ENCODE results near the gene SH3BP5L. TPM values are rescaled to one million over a fixed set of nuclear protein-coding genes. Genes with fewer than 3 reads are reported as not detected.

Gene SH3BP5L
- total and polyA plus RNA-seq, 2 experiments from 2014 or later = 2.8 to 26.1 TPM

DNA sequence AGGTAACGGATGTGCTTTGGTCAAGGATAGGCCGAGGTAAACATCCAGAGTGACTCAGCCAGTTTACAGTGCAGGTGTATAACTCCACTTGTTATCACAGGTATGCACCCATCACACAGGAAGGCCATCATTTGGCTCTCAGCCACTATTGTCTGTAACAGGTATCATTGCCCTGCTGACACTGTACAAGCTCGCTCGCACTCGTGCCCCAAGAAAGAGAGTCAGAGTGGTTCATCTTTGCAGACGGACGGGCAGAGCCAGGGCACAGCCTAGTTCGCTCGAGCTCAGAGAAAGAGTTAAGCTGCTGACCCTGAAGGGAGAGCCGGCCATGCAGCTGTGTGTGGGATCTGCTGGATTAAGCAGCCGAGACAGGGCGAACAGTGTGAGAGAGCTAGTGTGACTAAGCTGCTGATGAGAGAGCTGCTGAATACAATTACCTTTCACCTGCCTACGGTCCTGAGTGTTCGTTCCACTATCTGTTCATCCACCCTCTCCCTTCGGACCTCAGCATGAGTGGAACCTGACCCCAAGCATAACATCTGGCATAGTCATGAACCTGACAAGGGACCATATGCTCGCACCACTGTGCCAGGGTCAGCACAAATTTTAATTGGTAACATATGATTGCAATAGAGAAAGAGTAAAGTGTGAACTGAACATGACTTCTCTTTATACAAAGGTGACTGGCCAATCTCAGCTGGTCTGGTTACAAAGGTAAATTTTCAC lies 43.1 kb downstream of the SH3BP5L start (continued):
- TF ChIP-seq, protein P1, sequence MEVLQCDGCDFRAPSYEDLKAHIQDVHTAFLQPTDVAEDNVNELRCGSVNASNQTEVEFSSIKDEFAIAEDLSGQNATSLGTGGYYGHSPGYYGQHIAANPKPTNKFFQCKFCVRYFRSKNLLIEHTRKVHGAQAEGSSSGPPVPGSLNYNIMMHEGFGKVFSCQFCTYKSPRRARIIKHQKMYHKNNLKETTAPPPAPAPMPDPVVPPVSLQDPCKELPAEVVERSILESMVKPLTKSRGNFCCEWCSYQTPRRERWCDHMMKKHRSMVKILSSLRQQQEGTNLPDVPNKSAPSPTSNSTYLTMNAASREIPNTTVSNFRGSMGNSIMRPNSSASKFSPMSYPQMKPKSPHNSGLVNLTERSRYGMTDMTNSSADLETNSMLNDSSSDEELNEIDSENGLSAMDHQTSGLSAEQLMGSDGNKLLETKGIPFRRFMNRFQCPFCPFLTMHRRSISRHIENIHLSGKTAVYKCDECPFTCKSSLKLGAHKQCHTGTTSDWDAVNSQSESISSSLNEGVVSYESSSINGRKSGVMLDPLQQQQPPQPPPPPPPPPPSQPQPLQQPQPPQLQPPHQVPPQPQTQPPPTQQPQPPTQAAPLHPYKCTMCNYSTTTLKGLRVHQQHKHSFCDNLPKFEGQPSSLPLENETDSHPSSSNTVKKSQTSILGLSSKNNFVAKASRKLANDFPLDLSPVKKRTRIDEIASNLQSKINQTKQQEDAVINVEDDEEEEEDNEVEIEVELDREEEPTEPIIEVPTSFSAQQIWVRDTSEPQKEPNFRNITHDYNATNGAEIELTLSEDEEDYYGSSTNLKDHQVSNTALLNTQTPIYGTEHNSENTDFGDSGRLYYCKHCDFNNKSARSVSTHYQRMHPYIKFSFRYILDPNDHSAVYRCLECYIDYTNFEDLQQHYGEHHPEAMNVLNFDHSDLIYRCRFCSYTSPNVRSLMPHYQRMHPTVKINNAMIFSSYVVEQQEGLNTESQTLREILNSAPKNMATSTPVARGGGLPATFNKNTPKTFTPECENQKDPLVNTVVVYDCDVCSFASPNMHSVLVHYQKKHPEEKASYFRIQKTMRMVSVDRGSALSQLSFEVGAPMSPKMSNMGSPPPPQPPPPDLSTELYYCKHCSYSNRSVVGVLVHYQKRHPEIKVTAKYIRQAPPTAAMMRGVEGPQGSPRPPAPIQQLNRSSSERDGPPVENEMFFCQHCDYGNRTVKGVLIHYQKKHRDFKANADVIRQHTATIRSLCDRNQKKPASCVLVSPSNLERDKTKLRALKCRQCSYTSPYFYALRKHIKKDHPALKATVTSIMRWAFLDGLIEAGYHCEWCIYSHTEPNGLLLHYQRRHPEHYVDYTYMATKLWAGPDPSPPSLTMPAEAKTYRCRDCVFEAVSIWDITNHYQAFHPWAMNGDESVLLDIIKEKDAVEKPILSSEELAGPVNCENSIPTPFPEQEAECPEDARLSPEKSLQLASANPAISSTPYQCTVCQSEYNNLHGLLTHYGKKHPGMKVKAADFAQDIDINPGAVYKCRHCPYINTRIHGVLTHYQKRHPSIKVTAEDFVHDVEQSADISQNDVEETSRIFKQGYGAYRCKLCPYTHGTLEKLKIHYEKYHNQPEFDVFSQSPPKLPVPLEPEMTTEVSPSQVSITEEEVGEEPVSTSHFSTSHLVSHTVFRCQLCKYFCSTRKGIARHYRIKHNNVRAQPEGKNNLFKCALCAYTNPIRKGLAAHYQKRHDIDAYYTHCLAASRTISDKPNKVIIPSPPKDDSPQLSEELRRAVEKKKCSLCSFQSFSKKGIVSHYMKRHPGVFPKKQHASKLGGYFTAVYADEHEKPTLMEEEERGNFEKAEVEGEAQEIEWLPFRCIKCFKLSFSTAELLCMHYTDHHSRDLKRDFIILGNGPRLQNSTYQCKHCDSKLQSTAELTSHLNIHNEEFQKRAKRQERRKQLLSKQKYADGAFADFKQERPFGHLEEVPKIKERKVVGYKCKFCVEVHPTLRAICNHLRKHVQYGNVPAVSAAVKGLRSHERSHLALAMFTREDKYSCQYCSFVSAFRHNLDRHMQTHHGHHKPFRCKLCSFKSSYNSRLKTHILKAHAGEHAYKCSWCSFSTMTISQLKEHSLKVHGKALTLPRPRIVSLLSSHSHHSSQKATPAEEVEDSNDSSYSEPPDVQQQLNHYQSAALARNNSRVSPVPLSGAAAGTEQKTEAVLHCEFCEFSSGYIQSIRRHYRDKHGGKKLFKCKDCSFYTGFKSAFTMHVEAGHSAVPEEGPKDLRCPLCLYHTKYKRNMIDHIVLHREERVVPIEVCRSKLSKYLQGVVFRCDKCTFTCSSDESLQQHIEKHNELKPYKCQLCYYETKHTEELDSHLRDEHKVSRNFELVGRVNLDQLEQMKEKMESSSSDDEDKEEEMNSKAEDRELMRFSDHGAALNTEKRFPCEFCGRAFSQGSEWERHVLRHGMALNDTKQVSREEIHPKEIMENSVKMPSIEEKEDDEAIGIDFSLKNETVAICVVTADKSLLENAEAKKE (CRISPR knock-in tag; IDR thresholded peaks at IDR 0.05) = no peak
- TF ChIP-seq EZH2phosphoT487 (IDR thresholded peaks at IDR 0.05; ENCODE audit: unreplicated experiment) (no peak), STAT1 (IDR thresholded peaks at IDR 0.05; ENCODE audit: unreplicated experiment) (no peak)

DNA sequence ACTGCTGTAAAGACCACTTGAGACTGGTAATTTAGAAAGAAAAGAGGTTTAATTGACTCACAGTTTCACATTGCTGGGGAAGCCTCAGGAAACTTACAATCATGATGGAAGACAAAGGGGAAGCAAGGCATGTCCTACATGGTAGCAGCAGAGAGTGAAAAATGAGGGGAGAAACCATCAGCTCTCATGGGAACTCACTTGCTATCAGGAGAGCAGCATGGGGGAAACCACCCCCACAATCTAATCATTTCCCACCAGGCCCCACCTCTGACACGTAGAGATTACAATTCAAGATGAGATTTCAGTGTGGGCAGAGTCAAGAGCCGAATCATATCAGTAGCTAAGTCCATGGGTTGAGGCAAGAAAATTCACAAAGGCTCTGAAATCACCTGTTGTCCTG lies 46.4 kb downstream of the SH3BP5L start:
- Mint-ChIP-seq H3K9me3 (peaks cover 99% of the 10 kb centered on the region), H3K36me3 (ENCODE audit: low read depth) (peaks cover 34% of the 10 kb centered on the region), H3K4me1 (no peaks in the 10 kb centered on the region), H3K27me3 (ENCODE audit: insufficient read depth, low read depth, poor library complexity) (peaks cover 2% of the 10 kb centered on the region), H3K4me3 (no peak overlapping the region), H3K27ac (no peak overlapping the region)
- Histone ChIP-seq H2AFZ (no peak overlapping the region), H3K79me2 (replicated peaks; ENCODE audit: insufficient read depth) (no peaks in the 10 kb centered on the region), H3K4me1 (ENCODE audit: insufficient read depth) (no peaks in the 10 kb centered on the region), H3K36me3 (ENCODE audit: insufficient read depth) (peaks cover 5% of the 10 kb centered on the region; the same call in 1 of the 2 replicates), H3K27me3 (ENCODE audit: insufficient read depth) (no peaks in the 10 kb centered on the region), H3K9me2 (ENCODE audit: insufficient read depth) (no peaks in the 10 kb centered on the region), H3K4me3 (no peak overlapping the region), H3K27ac (ENCODE audit: low read depth) (no peak overlapping the region), H3F3A (replicated peaks; ENCODE audit: low read depth) (no peaks in the 10 kb centered on the region), H4K20me1 (replicated peaks; ENCODE audit: insufficient read depth) (no peaks in the 10 kb centered on the region), H3K4me2 (no peak overlapping the region)
- DNase-seq (ENCODE audit: low spot score) (no peak), ATAC-seq (no peak)
- TF ChIP-seq ZNF331 (CRISPR knock-in tag; IDR thresholded peaks at IDR 0.05; ENCODE audit: low read depth) = no peak
- TF ChIP-seq, protein P1 (CRISPR knock-in tag; IDR thresholded peaks at IDR 0.05) = no peak
- TF ChIP-seq NANOG (IDR thresholded peaks at IDR 0.05; ENCODE audit: borderline replicate concordance) = no peak
- TF ChIP-seq, protein P2, sequence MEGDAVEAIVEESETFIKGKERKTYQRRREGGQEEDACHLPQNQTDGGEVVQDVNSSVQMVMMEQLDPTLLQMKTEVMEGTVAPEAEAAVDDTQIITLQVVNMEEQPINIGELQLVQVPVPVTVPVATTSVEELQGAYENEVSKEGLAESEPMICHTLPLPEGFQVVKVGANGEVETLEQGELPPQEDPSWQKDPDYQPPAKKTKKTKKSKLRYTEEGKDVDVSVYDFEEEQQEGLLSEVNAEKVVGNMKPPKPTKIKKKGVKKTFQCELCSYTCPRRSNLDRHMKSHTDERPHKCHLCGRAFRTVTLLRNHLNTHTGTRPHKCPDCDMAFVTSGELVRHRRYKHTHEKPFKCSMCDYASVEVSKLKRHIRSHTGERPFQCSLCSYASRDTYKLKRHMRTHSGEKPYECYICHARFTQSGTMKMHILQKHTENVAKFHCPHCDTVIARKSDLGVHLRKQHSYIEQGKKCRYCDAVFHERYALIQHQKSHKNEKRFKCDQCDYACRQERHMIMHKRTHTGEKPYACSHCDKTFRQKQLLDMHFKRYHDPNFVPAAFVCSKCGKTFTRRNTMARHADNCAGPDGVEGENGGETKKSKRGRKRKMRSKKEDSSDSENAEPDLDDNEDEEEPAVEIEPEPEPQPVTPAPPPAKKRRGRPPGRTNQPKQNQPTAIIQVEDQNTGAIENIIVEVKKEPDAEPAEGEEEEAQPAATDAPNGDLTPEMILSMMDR (conservative IDR thresholded peaks at IDR 0.05; ENCODE audit: low read depth in 2 of 2) = no peak

Data from GM23338 (cell line).